Astrocyte of the cerebellum (primary cell): ENCODE data around the gene NFASC.
A peak's percentile ranks its signal among the peaks of the same experiment; 100 is the strongest.

Experiments used
- DNase-seq: peaks from one replicate; pipeline ENCODE4 v3.0.0-alpha.2; 2011; ENCODE audit warnings: low read depth
- H3K4me3 ChIP-seq: 2 replicates; pipeline ENCODE4 v1.5.1; 2011; ENCODE audit warnings: mild to moderate bottlenecking, low read depth, low read length, moderate library complexity
- in situ Hi-C: cut with HindIII; loops from 2 replicates; pipeline ENCODE4 v1.10.0; 2017; ENCODE audit warnings: low sequenced_read_pairs
- TF ChIP-seq, protein P1 (sequence below): IDR thresholded peaks from 2 replicates; pipeline ENCODE4 v1.5.1; 2012; ENCODE audit warnings: low read length, low read depth, moderate library complexity, mild to moderate bottlenecking; ENCODE audit errors: missing control alignments

Gene NFASC

GRCh38 chr1:204830747-204831146 lies 39.9 kb upstream of the NFASC start:
- DNase-seq = no peak
- no peak overlapping the region for H3K4me3 ChIP-seq
- TF ChIP-seq, protein P1, sequence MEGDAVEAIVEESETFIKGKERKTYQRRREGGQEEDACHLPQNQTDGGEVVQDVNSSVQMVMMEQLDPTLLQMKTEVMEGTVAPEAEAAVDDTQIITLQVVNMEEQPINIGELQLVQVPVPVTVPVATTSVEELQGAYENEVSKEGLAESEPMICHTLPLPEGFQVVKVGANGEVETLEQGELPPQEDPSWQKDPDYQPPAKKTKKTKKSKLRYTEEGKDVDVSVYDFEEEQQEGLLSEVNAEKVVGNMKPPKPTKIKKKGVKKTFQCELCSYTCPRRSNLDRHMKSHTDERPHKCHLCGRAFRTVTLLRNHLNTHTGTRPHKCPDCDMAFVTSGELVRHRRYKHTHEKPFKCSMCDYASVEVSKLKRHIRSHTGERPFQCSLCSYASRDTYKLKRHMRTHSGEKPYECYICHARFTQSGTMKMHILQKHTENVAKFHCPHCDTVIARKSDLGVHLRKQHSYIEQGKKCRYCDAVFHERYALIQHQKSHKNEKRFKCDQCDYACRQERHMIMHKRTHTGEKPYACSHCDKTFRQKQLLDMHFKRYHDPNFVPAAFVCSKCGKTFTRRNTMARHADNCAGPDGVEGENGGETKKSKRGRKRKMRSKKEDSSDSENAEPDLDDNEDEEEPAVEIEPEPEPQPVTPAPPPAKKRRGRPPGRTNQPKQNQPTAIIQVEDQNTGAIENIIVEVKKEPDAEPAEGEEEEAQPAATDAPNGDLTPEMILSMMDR = no peak
- in situ Hi-C loops = no loop called here

DNA sequence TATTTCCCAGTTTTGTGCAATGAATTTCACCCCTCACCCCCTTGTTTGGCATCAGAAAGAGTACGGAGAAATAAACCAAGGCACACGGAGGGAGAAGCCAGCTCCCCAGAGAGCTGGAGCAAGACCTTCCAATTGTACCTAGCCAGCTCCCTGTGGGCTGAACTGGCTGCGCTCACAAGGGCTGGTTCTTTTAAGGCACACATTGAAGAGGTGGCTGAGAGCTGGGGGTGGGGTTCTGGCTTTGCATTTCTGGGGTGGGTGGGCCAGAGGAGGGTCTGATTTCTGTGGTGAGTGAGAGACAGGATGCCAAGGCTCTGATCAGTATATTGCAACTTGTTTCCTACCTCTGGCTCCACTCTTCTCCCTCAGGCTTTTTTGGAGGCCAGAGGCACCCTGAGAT lies 39.5 kb upstream of the NFASC start:
- H3K4me3 ChIP-seq = no peak overlapping the region
- TF ChIP-seq, protein P1 = no peak
- DNase-seq = no peak
- in situ Hi-C loops = no loop called here

- no peak overlapping the region for H3K4me3 ChIP-seq
- in situ Hi-C loops = no loop called here
- TF ChIP-seq, protein P1 = no peak
- DNase-seq = no peak
These were observed 36.3 kb upstream of the NFASC start for GRCh38 chr1:204834336-204834735.

GRCh38 chr1:204834752-204835151 lies 35.9 kb upstream of the NFASC start:
- H3K4me3 ChIP-seq = no peak overlapping the region
- in situ Hi-C loops = no loop called here
- TF ChIP-seq, protein P1 = no peak
- DNase-seq = no peak

- in situ Hi-C loops = no loop called here
- no peak overlapping the region for H3K4me3 ChIP-seq
- DNase-seq = no peak
- TF ChIP-seq, protein P1 = no peak
These were observed 34.9 kb upstream of the NFASC start for GRCh38 chr1:204835737-204836136.

- H3K4me3 ChIP-seq = no peak overlapping the region
- DNase-seq = no peak
- in situ Hi-C loops = no loop called here
- TF ChIP-seq, protein P1 = no peak
These were observed 33.8 kb upstream of the NFASC start for GRCh38 chr1:204836856-204837255.

DNA sequence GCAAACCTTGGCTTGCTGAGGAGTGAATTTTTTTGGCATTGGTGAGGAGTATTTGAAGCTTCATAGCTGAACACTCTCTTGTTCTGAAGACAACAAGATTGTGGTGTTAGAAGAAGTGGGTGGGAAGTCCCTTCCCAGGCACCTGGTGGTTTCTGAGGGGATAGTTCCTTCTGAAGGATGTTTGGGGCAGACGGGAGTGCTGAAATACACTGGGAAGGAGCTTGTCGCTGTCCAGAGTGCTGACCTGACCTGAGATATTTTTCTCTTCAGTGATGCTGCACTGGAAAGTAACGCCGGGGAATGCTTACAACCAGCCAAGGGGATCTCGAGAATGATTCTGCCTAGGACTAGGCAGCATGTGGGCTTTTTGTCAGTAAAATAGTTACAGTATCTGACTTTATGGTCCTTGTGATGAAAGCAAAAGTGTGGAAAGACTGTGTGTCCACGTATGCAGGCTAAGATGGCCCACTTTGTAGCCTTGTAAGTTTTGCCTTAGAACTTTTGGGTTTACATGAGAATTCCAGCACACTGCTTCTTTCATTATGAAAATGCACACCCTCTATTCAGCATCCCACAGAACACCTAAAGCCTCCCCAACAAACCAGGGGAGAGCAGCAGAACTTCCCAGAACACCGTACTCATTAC lies 33.1 kb upstream of the NFASC start:
- DNase-seq = peak; percentile 49
- no peak overlapping the region for H3K4me3 ChIP-seq
- TF ChIP-seq, protein P1 = peak; percentile 26
- in situ Hi-C loops = no loop called here
